A549 treated with AZD2906 at 1 μM for 4 hours (cell line): ENCODE data around the gene PCP4L1. TPM values are rescaled to one million over a fixed set of nuclear protein-coding genes. Genes with fewer than 3 reads are reported as not detected.

Experiments
- total RNA-seq: library from RNA; stranded (reverse); fragments of 200-300 nt; extraction: Qiagen RNA extraction; gene quantifications from 5 replicates; pipeline ENCODE4 v1.2.3, GENCODE V29; 2022

PCP4L1 gene
- total RNA-seq = 0.06 to 0.15 TPM (median 0.07 TPM) in 5 replicates

DNA sequence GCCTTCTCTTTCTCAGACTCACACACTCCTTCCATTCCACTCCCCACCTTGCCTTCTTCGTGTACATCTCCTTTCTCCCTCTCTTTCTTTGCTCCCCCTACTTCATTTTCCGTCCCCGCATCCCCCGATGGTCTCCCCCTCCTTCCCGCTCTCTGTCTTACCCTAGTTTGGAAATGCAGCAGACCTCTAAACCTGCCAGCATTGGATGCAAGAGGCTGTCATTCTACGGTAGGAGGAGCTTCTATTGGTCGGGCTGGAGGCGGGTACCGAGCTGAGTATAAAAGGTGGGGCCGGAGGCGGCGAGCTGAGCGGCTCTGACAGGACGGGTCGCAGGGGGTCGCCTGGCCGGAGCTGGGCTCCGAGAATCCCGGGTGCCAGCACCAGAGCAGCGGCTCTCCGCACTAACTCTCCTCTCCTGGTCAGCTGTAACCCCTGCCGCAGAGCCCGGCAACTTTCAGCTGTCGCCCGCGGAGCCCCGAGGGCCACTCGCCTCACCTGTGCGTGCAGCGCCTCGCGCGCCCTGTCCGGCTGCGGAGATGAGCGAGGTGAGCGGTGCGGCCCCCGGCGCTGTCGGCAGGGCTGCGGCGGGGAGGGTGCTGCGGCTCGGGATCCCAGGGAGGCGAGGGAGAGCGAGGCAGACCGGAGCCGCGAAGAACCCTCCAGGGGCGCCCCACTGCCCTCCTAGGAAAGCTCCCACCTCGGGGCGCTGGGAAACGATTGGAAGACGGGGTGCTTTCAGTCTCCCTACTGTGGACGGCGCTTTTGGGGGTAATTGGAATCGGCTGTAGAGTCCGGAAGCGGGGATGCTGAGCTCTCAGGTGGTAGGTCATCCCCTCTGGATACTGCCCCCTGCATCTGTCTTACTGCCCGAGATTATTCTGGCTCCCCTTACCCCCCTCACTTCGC, at the start of gene PCP4L1:
Gene PCP4L1 (plus strand): TSS at position 307 of the 906 bp plus-strand sequence. CDS start 230 bp downstream, at position 537.

DNA sequence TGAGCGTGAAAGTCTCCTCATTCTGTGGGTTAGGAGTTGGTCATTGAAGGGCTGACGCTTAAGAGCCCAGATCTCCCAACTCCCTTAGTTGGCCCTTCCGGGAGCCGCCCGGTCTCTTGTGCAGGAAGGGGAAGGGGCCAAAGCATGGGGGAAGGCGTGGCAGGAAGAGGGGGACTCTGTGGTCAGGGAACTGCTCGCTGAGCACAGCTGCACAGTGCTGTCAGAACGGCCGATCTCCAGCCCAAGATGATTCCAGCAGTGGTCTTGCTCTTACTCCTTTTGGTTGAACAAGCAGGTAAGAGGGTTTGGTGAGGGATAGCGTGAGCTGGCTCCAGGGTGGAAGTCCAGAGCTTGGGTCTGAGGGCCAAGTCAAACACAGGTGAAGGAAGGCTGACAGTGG, 43.5 kb upstream of the PCP4L1 start, which contains the start of gene FCER1G:
Gene FCER1G (plus strand): TSS at position 220 of the 400 bp plus-strand sequence. CDS start 27 bp downstream, at position 247.

DNA sequence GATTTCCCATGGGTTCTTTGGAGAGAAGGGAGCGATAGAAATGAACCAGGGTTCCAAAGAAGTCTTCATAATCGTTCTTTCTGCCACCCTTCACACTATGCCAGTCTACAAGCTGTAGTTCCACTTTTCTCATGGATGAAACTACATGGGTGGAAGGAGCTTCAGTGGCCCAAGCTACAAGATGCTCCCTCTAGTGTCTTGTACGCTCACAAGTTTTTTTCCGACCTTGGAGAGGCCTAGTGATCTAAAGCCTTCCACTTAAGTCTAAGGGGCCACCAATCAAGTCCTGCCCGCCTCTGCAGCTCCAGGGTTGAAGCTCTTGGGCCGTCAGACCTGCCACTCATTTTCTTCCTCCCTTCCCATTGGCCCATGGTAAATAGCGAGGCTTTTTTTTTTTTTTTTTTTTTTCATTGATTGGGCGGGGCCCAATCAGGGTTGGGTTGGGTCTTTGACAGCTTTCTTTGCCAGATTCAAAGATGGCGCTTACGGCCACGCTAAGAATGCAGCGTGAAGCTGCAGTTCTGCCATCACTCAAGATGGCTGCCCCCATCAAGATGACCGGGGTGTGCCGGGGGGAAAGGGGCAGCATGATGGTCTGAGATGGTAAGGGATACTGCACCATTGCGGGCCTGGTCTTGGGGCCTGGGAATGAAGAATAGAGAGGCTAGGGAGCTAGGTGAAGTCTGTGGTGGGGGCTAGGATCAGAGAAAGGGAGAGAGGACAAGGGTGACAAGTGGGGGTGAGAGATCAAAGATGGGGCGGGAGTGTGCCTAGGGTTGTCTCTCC, 32.8 kb upstream of the PCP4L1 start, which contains the start of gene TOMM40L:
Gene TOMM40L (plus strand): TSS at position 527 of the 786 bp plus-strand sequence. CDS start 430 bp downstream, outside the sequence.

DNA sequence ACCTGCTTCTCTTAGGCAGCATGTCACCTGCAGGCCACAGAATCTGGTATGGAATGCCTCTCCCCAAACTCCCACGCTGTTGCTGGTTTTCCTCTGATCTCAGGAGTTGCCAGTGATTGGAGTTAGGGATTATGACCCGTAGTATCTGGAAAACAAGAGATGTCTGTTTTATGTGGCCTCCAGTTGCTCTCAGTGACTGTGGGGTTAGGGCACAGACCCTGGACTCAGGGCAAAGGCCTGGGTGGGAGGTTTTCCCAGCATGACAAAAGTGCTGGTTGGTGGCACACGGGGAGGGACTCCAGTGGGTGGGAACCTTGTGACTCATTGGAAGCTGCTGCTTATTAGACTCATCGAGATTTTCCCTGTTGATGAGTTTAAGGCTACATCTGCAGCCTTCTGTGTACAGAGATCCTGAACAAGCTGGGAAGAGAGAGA, 20.5 kb upstream of the PCP4L1 start, which contains the start of gene NR1I3:
Gene NR1I3 (minus strand): TSS at position 165 of the 435 bp plus-strand sequence. CDS start 1,638 bp downstream, outside the sequence.

DNA sequence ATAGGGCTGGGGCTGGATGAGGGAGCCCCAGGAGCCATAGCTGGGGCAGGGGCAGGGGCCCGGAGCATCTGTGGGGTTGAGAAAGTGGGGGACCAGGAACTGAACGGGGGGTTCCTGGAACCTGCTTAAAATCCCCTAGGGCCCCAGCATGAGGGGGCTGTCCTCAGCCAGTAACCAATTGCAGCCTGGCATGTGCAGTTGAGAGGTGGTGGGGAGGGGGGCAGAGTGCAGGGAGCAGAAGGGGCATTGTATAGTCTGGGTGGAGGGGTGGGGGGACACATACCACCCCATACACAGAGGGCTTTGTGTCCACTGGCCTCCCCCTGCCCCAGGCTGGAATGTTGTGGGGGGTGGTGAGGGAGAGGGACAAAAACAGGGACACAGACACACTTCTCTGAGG, 51.3 kb downstream of the PCP4L1 start, which contains the start of gene MPZ:
Gene MPZ (minus strand): TSS at position 101 of the 400 bp plus-strand sequence. CDS start 63 bp downstream, at position 38.

DNA sequence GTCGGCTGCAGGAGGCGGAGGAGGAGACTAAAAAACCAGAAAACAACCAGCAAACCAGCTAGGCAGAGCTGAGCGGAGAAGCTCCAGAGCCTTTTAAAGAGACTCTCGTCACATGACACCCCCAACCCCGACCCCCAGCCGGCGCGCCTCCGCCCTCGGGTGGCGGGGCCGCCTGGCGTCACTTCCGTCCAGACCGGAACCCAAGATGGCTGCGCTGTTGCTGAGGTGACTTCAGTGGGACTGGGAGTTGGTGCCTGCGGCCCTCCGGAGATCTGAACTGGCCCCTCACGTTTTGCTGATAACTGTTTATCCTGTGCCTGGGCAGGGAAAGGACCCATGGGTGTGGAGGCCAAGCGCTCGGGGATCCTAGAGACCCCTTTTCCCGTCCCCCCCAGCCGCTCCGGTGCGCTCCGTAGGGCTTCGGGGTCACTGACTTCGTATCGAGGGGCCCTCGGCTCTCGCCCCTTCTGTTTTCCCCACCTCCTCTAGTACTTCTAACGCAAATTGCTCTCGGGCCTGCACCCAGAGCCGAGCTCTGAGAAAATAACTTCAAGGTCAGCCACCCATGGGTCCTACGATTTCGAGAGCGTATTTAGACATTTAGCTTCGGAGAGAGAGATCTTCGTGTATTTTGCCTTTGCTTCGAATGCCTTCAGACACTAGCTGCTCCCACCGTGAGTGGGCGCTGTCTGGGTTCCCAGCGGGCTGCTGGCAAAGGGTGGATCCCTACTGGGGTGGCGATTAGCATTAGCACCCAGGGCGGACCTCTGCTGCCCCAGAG, 55.8 kb downstream of the PCP4L1 start, which contains the start of gene SDHC:
Gene SDHC (plus strand): TSS at position 181 of the 781 bp plus-strand sequence. CDS start 25 bp downstream, at position 206.

Other genes with a start within 250 kb of the PCP4L1 start
- gene F11R, start 237.6 kb upstream of the PCP4L1 start, total RNA-seq = 48.2 to 73.2 TPM (median 62.9 TPM) in 5 replicates
- 0.15 to 0.48 TPM (median 0.26 TPM) in 3 of 5 replicates, not detected in the others for gene TSTD1, start 219.8 kb upstream of the PCP4L1 start, total RNA-seq
- gene USF1, start 212.8 kb upstream of the PCP4L1 start, total RNA-seq = 42.5 to 51.3 TPM (median 49.0 TPM) in 5 replicates
- 0.07 to 0.09 TPM (median 0.07 TPM) in 5 replicates for gene ARHGAP30, start 188.9 kb upstream of the PCP4L1 start, total RNA-seq
- 1.6 to 1.9 TPM (median 1.8 TPM) in 5 replicates for gene NECTIN4, start 169.2 kb upstream of the PCP4L1 start, total RNA-seq
- 1.8 to 2.1 TPM (median 1.8 TPM) in 5 replicates for gene KLHDC9, start 160.4 kb upstream of the PCP4L1 start, total RNA-seq
- gene PFDN2, start 140.7 kb upstream of the PCP4L1 start, total RNA-seq = 98.5 to 110 TPM (median 106 TPM) in 5 replicates
- 25.8 to 32.2 TPM (median 31.0 TPM) in 5 replicates for gene NIT1, start 140.6 kb upstream of the PCP4L1 start, total RNA-seq
- 30.9 to 35.3 TPM (median 31.4 TPM) in 5 replicates for gene DEDD, start 126.1 kb upstream of the PCP4L1 start, total RNA-seq
- 87.5 to 144 TPM (median 90.2 TPM) in 5 replicates for gene UFC1, start 104.8 kb upstream of the PCP4L1 start, total RNA-seq
- 15.8 to 24.1 TPM (median 22.5 TPM) in 5 replicates for gene USP21, start 99.2 kb upstream of the PCP4L1 start, total RNA-seq
- gene PPOX, start 92.3 kb upstream of the PCP4L1 start, total RNA-seq = 12.2 to 15.7 TPM (median 15.2 TPM) in 5 replicates
- 20.3 to 25.7 TPM (median 24.3 TPM) in 5 replicates for gene B4GALT3, start 81.2 kb upstream of the PCP4L1 start, total RNA-seq
- gene ADAMTS4, start 59.7 kb upstream of the PCP4L1 start, total RNA-seq = 0.01 to 0.02 TPM (median 0.01 TPM) in 4 of 5 replicates, not detected in the other
- 78.6 to 115 TPM (median 82.0 TPM) in 5 replicates for gene NDUFS2, start 56.4 kb upstream of the PCP4L1 start, total RNA-seq
- 0.17 to 0.33 TPM in 2 of 5 replicates, not detected in the others for gene FCER1G, start 43.5 kb upstream of the PCP4L1 start, total RNA-seq
- gene APOA2, start 35.1 kb upstream of the PCP4L1 start, total RNA-seq = 0.95 to 1.9 TPM in 2 of 5 replicates, not detected in the others
- gene TOMM40L, start 32.7 kb upstream of the PCP4L1 start, total RNA-seq = 10.6 to 12.5 TPM (median 12.2 TPM) in 5 replicates
- gene NR1I3, start 20.5 kb upstream of the PCP4L1 start, total RNA-seq = 0.07 TPM in 1 of 5 replicates, not detected in the others
- gene MPZ, start 51.2 kb downstream of the PCP4L1 start, total RNA-seq = 0.12 to 0.36 TPM (median 0.24 TPM) in 5 replicates
- gene SDHC, start 55.6 kb downstream of the PCP4L1 start, total RNA-seq = 238 to 251 TPM (median 241 TPM) in 5 replicates
- gene CFAP126, start 109.1 kb downstream of the PCP4L1 start, total RNA-seq = 0.16 to 0.22 TPM (median 0.18 TPM) in 5 replicates
- gene FCGR2A, start 246.7 kb downstream of the PCP4L1 start, total RNA-seq = 0.13 TPM in 1 of 5 replicates, not detected in the others